Activated T-helper 2 cell treated with anti-CD3 and anti-CD28 coated beads, Interferon-gamma antibody, Interleukin-2, Interleukin-4, amounts not matched to agents 10 μg/mL and 5 μg/mL and 100 μg/mL, durations not matched to agents 14 hours and 24 hours and 36 hours (primary cell): ENCODE data around the gene OR2Y1. TPM values are rescaled to one million over a fixed set of nuclear protein-coding genes. Genes with fewer than 3 reads are reported as not detected.
"Not testable (repeated sequence)": the region's sequence is repeated elsewhere in the genome, so short reads cannot be mapped to it uniquely, and the experiment has no call there.

Experiments
- DNase-seq: peaks from one replicate; pipeline ENCODE4 v3.0.0; 2021; ENCODE audit warnings: low spot score
- H3K27ac Mint-ChIP-seq: one replicate; pipeline ENCODE4 v1.8.0; 2021; ENCODE audit warnings: mixed read lengths
- H3K27me3 Mint-ChIP-seq: one replicate; pipeline ENCODE4 v1.8.0; 2021; ENCODE audit warnings: low read depth, mixed read lengths
- H3K36me3 Mint-ChIP-seq: one replicate; pipeline ENCODE4 v1.8.0; 2021; ENCODE audit warnings: low read depth, mixed read lengths
- H3K4me1 Mint-ChIP-seq: one replicate; pipeline ENCODE4 v1.8.0; 2021; ENCODE audit warnings: low read depth, mixed read lengths
- H3K4me3 Mint-ChIP-seq: one replicate; pipeline ENCODE4 v1.8.0; 2021; ENCODE audit warnings: low read depth, mild to moderate bottlenecking, moderate library complexity, mixed read lengths
- H3K9me3 Mint-ChIP-seq: one replicate; pipeline ENCODE4 v1.8.0; 2021; ENCODE audit warnings: mixed read lengths
- intact Hi-C: fragments of 100-400 bp; cut with micrococcal nuclease; formaldehyde crosslinking; loops from one replicate; pipeline ENCODE4 v1.15.1; 2023
- total RNA-seq: library from RNA; stranded (reverse); gene quantifications from 2 replicates; pipeline ENCODE4 v1.2.3, GENCODE V29; 2022

Gene OR2Y1, protein sequence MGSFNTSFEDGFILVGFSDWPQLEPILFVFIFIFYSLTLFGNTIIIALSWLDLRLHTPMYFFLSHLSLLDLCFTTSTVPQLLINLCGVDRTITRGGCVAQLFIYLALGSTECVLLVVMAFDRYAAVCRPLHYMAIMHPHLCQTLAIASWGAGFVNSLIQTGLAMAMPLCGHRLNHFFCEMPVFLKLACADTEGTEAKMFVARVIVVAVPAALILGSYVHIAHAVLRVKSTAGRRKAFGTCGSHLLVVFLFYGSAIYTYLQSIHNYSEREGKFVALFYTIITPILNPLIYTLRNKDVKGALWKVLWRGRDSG
- total RNA-seq: not detected in 2 replicates

DNA sequence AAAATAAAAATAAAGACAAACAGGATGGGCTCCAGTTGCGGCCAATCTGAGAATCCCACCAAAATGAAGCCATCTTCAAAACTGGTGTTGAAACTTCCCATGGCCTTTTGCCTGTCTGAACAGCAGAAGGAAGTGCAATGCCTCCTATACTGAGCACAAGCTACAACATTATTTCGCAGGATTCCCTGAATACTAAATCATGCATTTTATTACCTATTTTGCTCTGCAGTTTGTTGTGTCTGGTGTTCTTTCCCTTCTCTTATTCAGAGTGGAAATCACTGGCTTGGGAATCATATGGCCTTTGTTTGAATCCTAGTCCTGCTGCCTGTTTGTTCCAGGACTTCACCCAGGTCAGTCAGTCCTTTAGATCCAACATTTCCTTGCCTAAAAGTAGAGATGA is at the start of gene OR2Y1:
TSS of gene OR2Y1 (minus strand) at position 101 of the 400 bp plus-strand sequence. CDS start at position 101, 0 bp downstream.
- no peak for DNase-seq

DNA sequence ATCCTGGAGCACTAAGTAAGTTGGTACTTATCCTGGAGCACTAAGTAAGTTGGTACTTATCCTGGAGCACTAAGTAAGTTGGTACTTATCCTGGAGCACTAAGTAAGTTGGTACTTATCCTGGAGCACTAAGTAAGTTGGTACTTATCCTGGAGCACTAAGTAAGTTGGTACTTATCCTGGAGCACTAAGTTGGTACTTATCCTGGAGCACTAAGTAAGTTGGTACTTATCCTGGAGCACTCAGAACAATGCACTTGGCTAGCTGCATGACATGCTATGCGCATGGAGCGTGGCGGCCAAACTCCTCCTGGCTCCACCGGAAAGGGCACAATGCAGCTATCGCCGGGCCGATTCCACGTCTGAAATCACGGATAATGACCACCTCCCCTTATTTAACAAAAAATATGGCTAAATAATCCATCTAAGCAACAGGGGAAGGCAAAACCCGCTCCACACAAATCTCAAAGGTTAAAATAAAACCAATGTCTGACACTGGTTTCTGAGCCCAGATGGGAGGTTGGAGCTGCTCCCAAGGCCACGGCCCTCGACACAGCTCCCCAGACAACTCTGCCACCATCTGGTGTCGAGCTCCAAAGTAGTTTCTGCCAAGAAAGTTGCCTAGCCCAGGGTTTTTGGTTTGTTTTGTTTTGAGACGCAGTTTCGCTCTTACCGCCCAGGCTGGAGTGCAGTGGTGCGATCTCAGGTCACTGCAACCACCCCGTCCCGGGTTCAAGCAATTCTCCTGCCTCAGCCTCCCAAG is 49.0 kb upstream of the OR2Y1 start:
- H3K27me3 Mint-ChIP-seq, H3K4me3 Mint-ChIP-seq, H3K27ac Mint-ChIP-seq, intact Hi-C loops, DNase-seq, H3K9me3 Mint-ChIP-seq, H3K4me1 Mint-ChIP-seq: not testable (repeated sequence)
- H3K36me3 Mint-ChIP-seq: peaks cover 51% of the 10 kb centered on the region

More for the DNA sequence above, at the start of gene OR2Y1:
- peaks cover 6% of the 10 kb centered on the region for H3K27me3 Mint-ChIP-seq
- no peak within 1 kb of the TSS for H3K4me3 Mint-ChIP-seq
- no peaks in the 10 kb centered on the region for H3K36me3 Mint-ChIP-seq
- intact Hi-C loops: no loop called here
- no peaks in the 10 kb centered on the region for H3K4me1 Mint-ChIP-seq
- H3K27ac Mint-ChIP-seq: no peak within 1 kb of the TSS
- H3K9me3 Mint-ChIP-seq: no peaks in the 10 kb centered on the region

DNA sequence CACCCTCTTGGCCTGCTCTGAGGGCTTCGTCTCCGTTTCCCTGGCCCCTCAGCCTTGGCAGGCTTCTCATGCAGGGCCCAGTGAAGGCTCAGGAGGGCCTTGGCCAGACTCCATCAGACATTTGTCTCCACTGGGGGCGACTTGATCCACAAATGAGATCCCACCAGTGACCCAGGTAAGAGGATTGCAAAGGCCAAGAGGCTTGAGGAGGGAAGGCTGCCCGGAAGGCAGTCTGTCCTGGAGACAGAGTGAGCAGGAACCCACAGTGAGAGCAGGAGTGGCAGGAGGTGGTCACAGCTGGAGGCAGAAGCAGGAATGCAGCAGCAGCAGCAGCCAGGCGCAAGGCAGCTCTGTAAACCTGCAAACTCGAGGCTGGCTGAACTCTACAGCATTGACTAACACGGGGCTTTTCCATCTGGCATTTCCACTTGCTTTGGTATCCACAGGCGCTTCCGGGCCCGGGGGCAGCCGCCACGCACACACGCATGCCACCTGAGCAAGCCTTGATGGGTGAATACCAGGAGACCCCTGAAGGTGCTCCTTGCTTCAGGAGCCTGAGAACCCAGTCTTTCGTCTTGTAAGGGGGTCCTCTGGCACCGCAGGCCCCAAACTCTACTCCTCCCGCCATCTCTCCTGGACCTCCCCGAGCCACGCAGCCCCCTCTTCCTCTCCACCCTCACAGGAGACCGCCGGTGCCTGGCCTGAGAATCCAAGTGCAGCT is 48.0 kb upstream of the OR2Y1 start:
- DNase-seq: no peak
- intact Hi-C loops: no loop called here
- Mint-ChIP-seq H3K9me3 (no peaks in the 10 kb centered on the region), H3K4me1 (peaks cover 3% of the 10 kb centered on the region), H3K4me3 (no peak overlapping the region), H3K27me3 (no peaks in the 10 kb centered on the region), H3K27ac (no peak overlapping the region), H3K36me3 (peaks cover 41% of the 10 kb centered on the region)

DNA sequence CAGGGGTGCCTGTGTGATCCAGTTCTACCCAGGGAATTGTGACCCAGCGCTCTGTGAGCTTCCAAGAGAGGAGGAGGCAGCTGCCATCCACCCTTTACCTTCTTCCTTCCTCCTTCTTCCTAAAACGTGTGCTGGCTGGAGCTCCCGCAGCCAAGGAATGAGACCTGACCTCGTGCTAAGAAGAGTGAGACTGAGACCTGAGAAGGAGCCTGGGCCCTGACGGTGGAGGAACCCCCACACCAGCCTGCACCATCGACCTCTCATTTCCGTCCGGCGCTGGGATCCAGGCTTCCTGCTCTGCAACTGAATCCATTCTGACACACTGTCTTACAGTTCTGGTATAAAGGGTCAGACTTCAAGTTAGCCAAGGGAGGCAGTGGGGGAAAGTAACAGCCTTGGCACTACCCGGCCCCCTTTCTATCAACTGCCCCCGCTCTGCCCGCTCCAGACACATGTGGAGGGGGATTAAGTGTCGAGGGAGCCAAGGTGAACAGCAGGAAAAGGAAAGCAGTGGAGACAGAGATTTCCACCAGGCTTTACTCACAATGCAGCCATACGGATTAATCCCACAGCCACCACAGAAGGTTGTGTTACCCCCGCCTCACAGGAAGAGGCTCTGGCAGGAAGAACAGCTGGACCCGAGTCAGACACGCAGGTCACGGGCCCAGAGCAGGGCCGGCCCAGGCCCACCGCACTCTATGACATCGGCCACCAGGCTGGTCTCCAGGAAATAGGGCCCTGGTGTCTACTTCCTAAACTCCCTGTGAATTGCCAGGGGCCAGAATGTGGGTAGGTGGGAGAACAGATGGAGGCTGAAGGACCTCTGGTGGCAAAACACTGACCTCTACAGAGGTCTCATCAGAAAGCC is 46.9 kb upstream of the OR2Y1 start:
- H3K27me3 Mint-ChIP-seq: no peaks in the 10 kb centered on the region
- no peak overlapping the region for H3K27ac Mint-ChIP-seq
- H3K4me1 Mint-ChIP-seq: peaks cover 3% of the 10 kb centered on the region
- H3K4me3 Mint-ChIP-seq: no peak overlapping the region
- DNase-seq: no peak
- H3K36me3 Mint-ChIP-seq: peaks cover 34% of the 10 kb centered on the region
- intact Hi-C loops: no loop called here
- H3K9me3 Mint-ChIP-seq: no peaks in the 10 kb centered on the region

DNA sequence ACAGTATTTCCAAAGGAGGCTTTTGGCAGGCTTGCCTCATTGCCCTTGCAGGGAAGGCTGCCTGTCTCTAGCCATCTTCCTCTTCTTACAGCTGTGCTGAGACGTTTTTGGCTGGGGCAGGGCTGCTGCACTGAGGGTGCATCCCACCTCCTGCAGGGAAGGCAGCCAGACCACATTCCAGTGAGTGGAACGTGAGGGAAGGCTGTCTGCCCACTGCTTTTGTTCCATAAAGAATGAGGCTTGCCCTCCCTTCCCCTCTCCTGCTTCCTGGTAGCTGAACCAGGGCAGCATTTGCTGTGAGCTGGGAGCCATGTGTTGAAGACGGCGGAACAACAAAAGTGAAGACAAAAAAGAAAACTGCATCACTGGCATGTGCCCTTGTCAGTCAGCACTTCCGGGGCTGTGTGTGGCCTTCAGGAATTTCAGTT is 46.0 kb upstream of the OR2Y1 start:
- no peak for DNase-seq
- H3K27ac Mint-ChIP-seq: no peak overlapping the region
- intact Hi-C loops: no loop called here
- peaks cover 24% of the 10 kb centered on the region for H3K36me3 Mint-ChIP-seq
- H3K27me3 Mint-ChIP-seq: no peaks in the 10 kb centered on the region
- peaks cover 3% of the 10 kb centered on the region for H3K4me1 Mint-ChIP-seq
- no peaks in the 10 kb centered on the region for H3K9me3 Mint-ChIP-seq
- H3K4me3 Mint-ChIP-seq: no peak overlapping the region

DNA sequence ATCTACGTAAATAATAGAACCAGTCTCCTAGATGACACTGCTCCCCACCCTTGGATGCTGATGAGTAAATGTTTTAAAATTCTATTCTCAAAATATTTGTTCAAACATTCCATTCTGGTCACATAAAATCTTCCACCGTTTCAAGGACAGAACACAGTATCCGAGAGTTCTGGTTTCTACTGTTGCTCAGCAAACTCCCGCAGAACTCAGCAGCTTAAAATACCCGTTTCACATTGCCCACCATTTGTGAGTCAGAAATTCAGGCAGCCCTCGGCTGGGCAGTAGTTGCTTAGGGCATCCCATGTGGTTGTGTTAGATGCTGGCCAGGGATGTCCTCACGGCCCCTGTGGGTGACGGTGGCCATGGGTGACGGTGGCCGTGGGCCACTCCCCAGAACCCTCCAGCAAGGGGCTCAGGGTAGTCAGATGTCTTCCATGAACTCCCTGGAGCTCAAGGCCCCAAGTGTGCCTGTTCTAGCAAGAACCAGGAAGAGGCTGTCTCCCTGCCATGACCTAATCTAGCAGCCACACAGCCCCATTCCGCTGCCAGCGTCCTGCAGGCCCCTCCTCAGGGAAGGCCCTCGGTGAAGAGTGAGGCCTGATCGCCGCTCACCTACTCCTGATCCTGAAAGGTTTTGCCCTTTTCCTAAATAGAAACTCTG is 45.4 kb upstream of the OR2Y1 start:
- no peak overlapping the region for H3K4me3 Mint-ChIP-seq
- DNase-seq: no peak
- intact Hi-C loops: no loop called here
- no peaks in the 10 kb centered on the region for H3K27me3 Mint-ChIP-seq
- H3K36me3 Mint-ChIP-seq: peaks cover 18% of the 10 kb centered on the region
- H3K4me1 Mint-ChIP-seq: peaks cover 3% of the 10 kb centered on the region
- H3K9me3 Mint-ChIP-seq: no peaks in the 10 kb centered on the region
- no peak overlapping the region for H3K27ac Mint-ChIP-seq

DNA sequence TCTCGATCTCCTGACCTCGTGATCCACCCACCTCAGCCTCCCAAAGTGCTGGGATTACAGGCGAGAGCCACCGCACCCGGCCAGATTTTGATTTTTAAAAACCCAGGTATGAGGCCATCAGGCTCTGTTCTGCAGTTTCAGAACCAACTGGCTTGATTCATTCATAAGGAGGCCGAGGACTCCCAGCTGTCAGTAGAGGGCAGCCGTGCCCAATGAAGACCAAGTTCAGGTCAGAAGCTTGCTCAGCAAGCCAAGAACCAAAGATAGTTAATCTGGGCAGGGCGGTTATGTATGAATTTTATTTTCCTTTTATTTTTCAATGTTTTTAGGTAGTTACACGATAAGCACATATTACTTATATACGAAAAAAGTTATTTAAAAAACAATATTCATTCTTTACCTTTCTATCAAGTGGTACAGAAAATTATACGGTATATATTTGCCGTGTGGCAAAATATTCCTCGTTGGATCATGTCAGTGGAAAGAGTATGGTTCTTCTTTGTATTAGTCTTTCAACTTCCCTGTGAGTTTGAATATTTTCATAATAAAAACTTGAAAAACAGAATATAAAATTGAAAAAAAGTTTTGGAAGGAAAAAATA is 44.7 kb upstream of the OR2Y1 start:
- intact Hi-C loops: no loop called here
- H3K9me3 Mint-ChIP-seq: no peaks in the 10 kb centered on the region
- DNase-seq: peak; percentile 38
- H3K4me3 Mint-ChIP-seq: no peak overlapping the region
- peaks cover 12% of the 10 kb centered on the region for H3K36me3 Mint-ChIP-seq
- H3K27me3 Mint-ChIP-seq: no peaks in the 10 kb centered on the region
- peaks cover 3% of the 10 kb centered on the region for H3K4me1 Mint-ChIP-seq
- H3K27ac Mint-ChIP-seq: no peak overlapping the region

DNA sequence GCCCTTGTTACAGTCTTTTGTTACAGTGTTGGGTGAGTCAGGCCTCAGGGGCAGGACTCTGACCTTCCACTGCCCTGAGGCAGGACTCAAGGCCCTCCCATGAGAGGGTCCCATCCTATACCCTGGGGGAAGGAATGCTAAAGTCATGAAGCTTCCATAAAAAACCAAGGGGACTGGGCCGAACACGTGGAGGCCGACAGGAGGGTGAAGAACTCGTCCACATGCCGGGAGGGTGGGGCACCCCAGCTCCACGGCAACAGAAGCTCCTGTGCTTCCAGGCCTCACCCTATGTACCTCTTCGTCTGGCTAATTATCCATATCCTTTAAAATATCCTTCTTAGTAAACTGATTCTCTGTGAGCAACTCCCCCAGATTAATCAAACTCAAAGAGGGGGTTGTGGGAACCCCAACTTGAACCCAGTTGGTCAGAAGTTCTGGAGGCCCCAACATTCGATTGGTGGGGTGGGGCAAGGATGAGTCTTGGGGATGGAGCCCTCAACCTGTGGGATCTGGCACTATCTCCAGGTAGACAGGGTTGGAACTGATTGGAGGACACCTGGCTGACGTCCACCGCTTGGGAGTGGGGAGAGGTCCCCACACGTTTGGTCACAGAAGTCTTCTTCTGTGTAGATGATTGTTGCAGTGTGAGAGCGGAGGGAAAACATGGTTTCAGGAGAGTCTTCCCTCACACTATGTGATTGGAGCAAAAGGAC is 43.6 kb upstream of the OR2Y1 start:
- Mint-ChIP-seq H3K36me3 (peaks cover 6% of the 10 kb centered on the region), H3K27ac (no peak overlapping the region), H3K9me3 (no peaks in the 10 kb centered on the region), H3K4me3 (no peak overlapping the region), H3K4me1 (peaks cover 3% of the 10 kb centered on the region), H3K27me3 (no peaks in the 10 kb centered on the region)
- DNase-seq: no peak
- intact Hi-C loops: no loop called here

DNA sequence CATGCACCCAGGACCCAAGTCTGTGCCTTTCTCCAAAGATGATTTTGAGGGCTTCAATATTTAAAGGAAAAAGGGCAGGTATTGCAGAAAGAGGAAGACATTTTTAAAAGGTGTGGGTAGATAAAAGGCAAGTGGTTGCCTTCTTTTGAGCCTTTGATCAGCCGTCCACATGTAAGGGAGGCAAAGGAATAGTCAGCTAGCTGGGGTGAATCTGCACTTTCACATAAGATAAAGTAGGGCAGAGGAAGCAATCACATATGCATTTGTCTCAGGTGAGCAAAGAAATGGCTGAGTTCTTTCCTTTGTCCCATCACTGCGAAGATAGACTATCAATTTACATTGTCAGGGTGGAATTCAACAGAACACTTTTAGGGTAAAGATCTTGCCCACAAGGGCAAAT is 42.9 kb upstream of the OR2Y1 start:
- H3K27me3 Mint-ChIP-seq: no peaks in the 10 kb centered on the region
- no peaks in the 10 kb centered on the region for H3K9me3 Mint-ChIP-seq
- H3K4me3 Mint-ChIP-seq: no peak overlapping the region
- no peak for DNase-seq
- intact Hi-C loops: no loop called here
- peaks cover 3% of the 10 kb centered on the region for H3K36me3 Mint-ChIP-seq
- peaks cover 2% of the 10 kb centered on the region for H3K4me1 Mint-ChIP-seq
- H3K27ac Mint-ChIP-seq: no peak overlapping the region

DNA sequence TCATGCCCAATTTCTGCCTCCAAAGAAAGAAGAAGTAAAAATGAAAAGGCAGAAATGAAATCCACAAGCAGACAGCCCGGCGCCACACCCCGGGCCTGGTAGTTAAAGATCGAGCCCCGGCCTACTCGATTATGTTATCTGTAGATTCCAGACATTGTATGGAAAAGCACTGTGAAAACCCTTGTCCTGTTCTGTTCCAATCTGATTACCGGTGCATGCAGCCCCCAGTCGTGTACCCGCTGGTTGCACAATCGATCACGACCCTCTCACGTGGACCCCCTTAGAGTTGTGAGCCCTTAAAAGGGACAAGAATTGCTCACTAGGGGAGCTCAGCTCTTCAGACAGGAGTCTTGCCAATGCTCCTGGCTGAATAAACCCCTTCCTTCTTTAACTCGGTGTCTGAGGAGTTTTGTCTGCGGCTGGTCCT is 42.1 kb upstream of the OR2Y1 start:
- H3K27ac Mint-ChIP-seq, DNase-seq, H3K4me3 Mint-ChIP-seq, H3K36me3 Mint-ChIP-seq, H3K4me1 Mint-ChIP-seq, H3K27me3 Mint-ChIP-seq, intact Hi-C loops, H3K9me3 Mint-ChIP-seq: not testable (repeated sequence)

DNA sequence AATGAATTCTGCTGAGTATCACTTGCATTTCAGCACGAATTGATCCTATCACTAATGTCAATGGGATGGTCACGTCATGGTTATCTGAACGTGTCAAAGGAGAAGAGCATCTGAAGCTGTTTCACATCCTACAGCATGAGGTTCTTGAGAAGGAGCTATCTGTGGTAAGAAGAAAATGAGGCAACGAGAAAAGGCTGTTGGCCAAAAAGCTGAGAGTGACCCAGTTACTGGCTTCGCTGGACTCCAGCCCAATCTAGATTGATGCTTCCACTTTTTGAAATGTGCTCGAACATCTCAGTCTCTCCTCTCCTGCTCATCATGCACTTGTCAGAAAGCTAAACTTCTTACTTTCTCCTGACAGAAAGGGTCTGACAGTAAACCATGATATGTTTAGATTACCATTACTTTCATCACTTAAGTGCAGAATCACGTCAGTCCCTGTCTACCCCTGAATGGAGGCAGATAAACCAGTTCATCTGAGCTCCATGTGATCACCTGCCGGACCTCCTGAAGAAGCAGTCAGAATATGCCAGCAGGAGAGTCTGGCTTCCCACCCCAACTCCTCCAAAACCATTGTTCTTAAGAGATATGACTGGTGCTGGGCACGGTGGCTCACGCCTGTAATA is 40.2 kb upstream of the OR2Y1 start:
- Mint-ChIP-seq H3K36me3 (no peaks in the 10 kb centered on the region), H3K27ac (no peak overlapping the region), H3K4me3 (no peak overlapping the region), H3K9me3 (no peaks in the 10 kb centered on the region), H3K27me3 (no peaks in the 10 kb centered on the region), H3K4me1 (no peaks in the 10 kb centered on the region)
- intact Hi-C loops: no loop called here
- DNase-seq: no peak
